OCI-LY1 (cell line): ENCODE measurements around the gene PTPRN2.

Source experiments
- H2AFZ ChIP-seq: fragments of 200-600 bp; sonication (generic), shearing (Covaris generic); 2 replicates; pipeline ENCODE4 v1.6.0; 2014; ENCODE audit warnings: antibody characterized with exemption, mild to moderate bottlenecking, low read length
- H3F3A ChIP-seq: fragments of 200-600 bp; sonication (generic), shearing (Covaris generic); 2 replicates; pipeline ENCODE4 v1.6.0; 2014; ENCODE audit warnings: mild to moderate bottlenecking, antibody characterized with exemption, low read length, moderate library complexity; ENCODE audit not compliant: insufficient read depth
- H3K27ac ChIP-seq: fragments of 200-600 bp; sonication (generic); 2 replicates; pipeline ENCODE4 v1.5.1; 2014; ENCODE audit warnings: low read length, mixed run types, mild to moderate bottlenecking, low read depth; ENCODE audit not compliant: poor library complexity, severe bottlenecking
- H3K27me3 ChIP-seq: fragments of 200-600 bp; sonication (generic); 2 replicates; pipeline ENCODE4 v1.6.0; 2014; ENCODE audit warnings: antibody characterized with exemption, mild to moderate bottlenecking, low read length, moderate library complexity; ENCODE audit not compliant: insufficient read depth
- H3K36me3 ChIP-seq: fragments of 200-600 bp; sonication (generic); 2 replicates; pipeline ENCODE4 v1.6.1; 2014; ENCODE audit warnings: mild to moderate bottlenecking, antibody characterized with exemption, low read length, moderate library complexity, mixed read lengths; ENCODE audit not compliant: insufficient read depth
- H3K4me1 ChIP-seq: fragments of 200-600 bp; sonication (generic); 2 replicates; pipeline ENCODE4 v1.5.1; 2014; ENCODE audit warnings: mild to moderate bottlenecking, low read length, moderate library complexity; ENCODE audit not compliant: insufficient read depth, severe bottlenecking
- H3K4me2 ChIP-seq: fragments of 200-600 bp; sonication (generic), shearing (Covaris generic); 2 replicates; pipeline ENCODE4 v1.6.1; 2014; ENCODE audit warnings: low read length
- H3K4me3 ChIP-seq: fragments of 200-600 bp; sonication (generic); 2 replicates; pipeline ENCODE4 v1.5.1; 2014; ENCODE audit warnings: low read length, low read depth, mild to moderate bottlenecking, mixed read lengths; ENCODE audit not compliant: poor library complexity, severe bottlenecking
- H3K79me2 ChIP-seq: fragments of 200-600 bp; shearing (Covaris generic); 2 replicates; pipeline ENCODE4 v1.6.1; 2016; ENCODE audit warnings: mixed run types, low read length, mixed read lengths; ENCODE audit not compliant: insufficient read depth
- H3K9ac ChIP-seq: fragments of 200-600 bp; sonication (generic), shearing (Covaris generic); 2 replicates; pipeline ENCODE4 v1.6.1; 2014; ENCODE audit warnings: mild to moderate bottlenecking, low read length, mixed read lengths
- H3K9me2 ChIP-seq: fragments of 200-600 bp; sonication (generic), shearing (Covaris generic); 2 replicates; pipeline ENCODE4 v1.6.1; 2014; ENCODE audit warnings: low read depth, mild to moderate bottlenecking, low read length, mixed read lengths
- H3K9me3 ChIP-seq: fragments of 200-600 bp; shearing (Covaris generic); 2 replicates; pipeline ENCODE4 v1.6.1; 2014; ENCODE audit warnings: low read length, mixed read lengths
- H4K20me1 ChIP-seq: fragments of 200-600 bp; sonication (generic), shearing (Covaris generic); 2 replicates; pipeline ENCODE4 v1.6.0; 2016; ENCODE audit warnings: mild to moderate bottlenecking, low read length; ENCODE audit not compliant: insufficient read depth
- CTCF ChIP-seq: fragments of 200-600 bp; sonication (generic), shearing (Covaris generic); IDR thresholded peaks from 2 replicates; pipeline ENCODE4 v1.5.1; 2017; ENCODE audit warnings: mild to moderate bottlenecking, antibody characterized with exemption, low read length, moderate library complexity, mixed read lengths
- EZH2 ChIP-seq: fragments of 200-600 bp; sonication (generic), shearing (Covaris generic); IDR thresholded peaks from 2 replicates; pipeline ENCODE4 v1.8.0; 2017; ENCODE audit warnings: borderline replicate concordance, mixed run types, mild to moderate bottlenecking, antibody characterized with exemption, low read length, moderate library complexity, mixed read lengths

Gene PTPRN2

GRCh38 chr7:157892751-157893523 lies 694.7 kb downstream of the PTPRN2 start:
- Histone ChIP-seq H3K36me3 (no peaks in the 10 kb centered on the region), H3K9ac (no peak overlapping the region), H3K9me2 (no peaks in the 10 kb centered on the region), H3K27ac (no peak overlapping the region), H3K79me2 (no peaks in the 10 kb centered on the region), H4K20me1 (no peaks in the 10 kb centered on the region), H3K9me3 (no peaks in the 10 kb centered on the region), H3K27me3 (no peaks in the 10 kb centered on the region), H3K4me1 (no peaks in the 10 kb centered on the region), H3K4me3 (no peak overlapping the region), H2AFZ (no peak overlapping the region), H3K4me2 (no peak overlapping the region), H3F3A (no peaks in the 10 kb centered on the region)
- TF ChIP-seq CTCF (no peak), EZH2 (no peak)

GRCh38 chr7:157890921-157891401 lies 696.7 kb downstream of the PTPRN2 start:
- H3K4me2 ChIP-seq = no peak overlapping the region
- H2AFZ ChIP-seq = no peak overlapping the region
- no peaks in the 10 kb centered on the region for H4K20me1 ChIP-seq
- H3K4me1 ChIP-seq = no peaks in the 10 kb centered on the region
- no peaks in the 10 kb centered on the region for H3K36me3 ChIP-seq
- H3K9me2 ChIP-seq = no peaks in the 10 kb centered on the region
- no peaks in the 10 kb centered on the region for H3K27me3 ChIP-seq
- no peaks in the 10 kb centered on the region for H3K9me3 ChIP-seq
- no peaks in the 10 kb centered on the region for H3F3A ChIP-seq
- no peak overlapping the region for H3K27ac ChIP-seq
- no peaks in the 10 kb centered on the region for H3K79me2 ChIP-seq
- H3K4me3 ChIP-seq = no peak overlapping the region
- H3K9ac ChIP-seq = no peak overlapping the region
- TF ChIP-seq CTCF (no peak), EZH2 (no peak)

- TF ChIP-seq CTCF (no peak), EZH2 (no peak)
- no peaks in the 10 kb centered on the region for H3K9me2 ChIP-seq
- H3K4me2 ChIP-seq = no peak overlapping the region
- no peak overlapping the region for H3K27ac ChIP-seq
- H3K9ac ChIP-seq = no peak overlapping the region
- H3K79me2 ChIP-seq = no peaks in the 10 kb centered on the region
- H3K4me3 ChIP-seq = no peak overlapping the region
- no peaks in the 10 kb centered on the region for H3K36me3 ChIP-seq
- no peaks in the 10 kb centered on the region for H4K20me1 ChIP-seq
- no peaks in the 10 kb centered on the region for H3K27me3 ChIP-seq
- H2AFZ ChIP-seq = no peak overlapping the region
- H3K9me3 ChIP-seq = no peaks in the 10 kb centered on the region
- H3K4me1 ChIP-seq = no peaks in the 10 kb centered on the region
- H3F3A ChIP-seq = no peaks in the 10 kb centered on the region
These were observed 698.1 kb downstream of the PTPRN2 start for GRCh38 chr7:157889480-157889879.
